Measurements from ENCODE around the gene NR2F1.

The NR2F1 gene

GRCh38 chr5:93604644-93605515 lies 21.9 kb downstream of the NR2F1 start:
- DNase-seq (ENCODE audit: low read depth), result no peak

- no peak for DNase-seq (ENCODE audit: low read depth)
Observed at GRCh38 chr5:93606382-93606752, 23.3 kb downstream of the NR2F1 start.

- DNase-seq (ENCODE audit: low read depth), result peak; percentile 86
Observed at GRCh38 chr5:93607367-93608258, 24.6 kb downstream of the NR2F1 start.

GRCh38 chr5:93608855-93609254 lies 25.8 kb downstream of the NR2F1 start:
- DNase-seq (ENCODE audit: low read depth), result no peak

GRCh38 chr5:93609762-93610161 lies 26.7 kb downstream of the NR2F1 start:
- no peak for DNase-seq (ENCODE audit: low read depth)

GRCh38 chr5:93610581-93611272 lies 27.7 kb downstream of the NR2F1 start:
- no peak for DNase-seq (ENCODE audit: low read depth)

GRCh38 chr5:93611273-93611975 lies 28.4 kb downstream of the NR2F1 start:
- no peak for DNase-seq (ENCODE audit: low read depth)

- peak; percentile 48 for DNase-seq (ENCODE audit: low read depth)
Observed at GRCh38 chr5:93611976-93612854, 29.2 kb downstream of the NR2F1 start.

GRCh38 chr5:93612855-93613243 lies 29.8 kb downstream of the NR2F1 start:
- DNase-seq (ENCODE audit: low read depth), result no peak

GRCh38 chr5:93616538-93617174 lies 33.6 kb downstream of the NR2F1 start:
- DNase-seq (ENCODE audit: low read depth), result no peak

GRCh38 chr5:93620487-93621326 lies 37.7 kb downstream of the NR2F1 start:
- DNase-seq (ENCODE audit: low read depth), result peak; percentile 73

- DNase-seq (ENCODE audit: low read depth), result peak; percentile 63
Observed at GRCh38 chr5:93621327-93621798, 38.3 kb downstream of the NR2F1 start.

- peak; percentile 50 for DNase-seq (ENCODE audit: low read depth)
Observed at GRCh38 chr5:93622240-93622885, 39.3 kb downstream of the NR2F1 start.

- no peak for DNase-seq (ENCODE audit: low read depth)
Observed at GRCh38 chr5:93623153-93623552, 40.1 kb downstream of the NR2F1 start.

- DNase-seq (ENCODE audit: low read depth), result no peak
Observed at GRCh38 chr5:93626801-93627200, 43.8 kb downstream of the NR2F1 start.

GRCh38 chr5:93632327-93632726 lies 49.3 kb downstream of the NR2F1 start:
- peak; percentile 15 for DNase-seq (ENCODE audit: low read depth)

GRCh38 chr5:93635991-93636390 lies 53.0 kb downstream of the NR2F1 start:
- DNase-seq (ENCODE audit: low read depth), result no peak

- DNase-seq (ENCODE audit: low read depth), result no peak
Observed at GRCh38 chr5:93636837-93637236, 53.8 kb downstream of the NR2F1 start.

GRCh38 chr5:93637697-93638096 lies 54.7 kb downstream of the NR2F1 start:
- no peak for DNase-seq (ENCODE audit: low read depth)

Measured in EH (cell line).